K562 (cell line): Measurements from ENCODE around the gene SYNGR1. TPM values are rescaled to one million over a fixed set of nuclear protein-coding genes. Genes with fewer than 3 reads are reported as not detected.

ENCODE experiments used
- GTF2E2 ChIP-seq: fragments of 200-800 bp; sonication (Bioruptor generic); IDR thresholded peaks from 2 replicates; pipeline ENCODE4 v1.6.1; 2016; ENCODE audit warnings: missing genetic modification characterization, missing compliant biosample characterization
- KDM4B ChIP-seq, 2 experiments: fragments of 450-650 bp in 1 of 2; sonication (generic) in 1 of 2; IDR thresholded peaks; 2 replicates each; pipeline ENCODE4 v1.6.1; 2016 to 2017; ENCODE audit warnings: borderline replicate concordance in 2 of 2, antibody characterized with exemption in 1 of 2, low read depth in 1 of 2, mild to moderate bottlenecking in 1 of 2
- MTA3 ChIP-seq: fragments of 450-650 bp; formaldehyde crosslinking; IDR thresholded peaks from 2 replicates; pipeline ENCODE4 v1.6.1; 2017; ENCODE audit warnings: mild to moderate bottlenecking, borderline replicate concordance
- NFIX ChIP-seq: fragments of 250-450 bp; sonication (Bioruptor Pico); IDR thresholded peaks from 2 replicates; pipeline ENCODE4 v1.4.0; 2020; ENCODE audit warnings: low read depth, mild to moderate bottlenecking, moderate library complexity
- NFXL1 ChIP-seq: fragments of 450-650 bp; formaldehyde crosslinking; IDR thresholded peaks from 2 replicates; pipeline ENCODE4 v1.4.0; 2021; ENCODE audit warnings: mild to moderate bottlenecking
- SIRT6 ChIP-seq: IDR thresholded peaks from one replicate; pipeline ENCODE4 v1.6.1; 2012; ENCODE audit warnings: low read depth, mild to moderate bottlenecking, control low read depth, inconsistent platforms, low read length, moderate library complexity
- SMARCC2 ChIP-seq: fragments of 450-650 bp; IDR thresholded peaks from 2 replicates; pipeline ENCODE4 v1.6.1; 2017; ENCODE audit warnings: antibody characterized with exemption, moderate library complexity, mild to moderate bottlenecking, low read depth
- TRIM24 ChIP-seq, 2 experiments: fragments of 450-650 bp; IDR thresholded peaks; 2 replicates each; pipeline ENCODE4 v1.6.1; 2016
- YBX1 ChIP-seq: fragments of 450-650 bp; IDR thresholded peaks from 2 replicates; pipeline ENCODE4 v1.7.1; 2016; ENCODE audit warnings: mild to moderate bottlenecking
- ZNF239 ChIP-seq: fragments of 250-450 bp; sonication (Bioruptor Pico); IDR thresholded peaks from 2 replicates; pipeline ENCODE4 v1.4.0; 2020; ENCODE audit warnings: mild to moderate bottlenecking
- ZNF589 ChIP-seq: fragments of 200-800 bp; sonication (Bioruptor generic); IDR thresholded peaks from 2 replicates; pipeline ENCODE4 v1.6.1; 2016; ENCODE audit warnings: low read depth, missing genetic modification characterization, missing compliant biosample characterization
- polyA plus RNA-seq, 8 experiments: library from polyadenylated mRNA; depleted of rRNA in 4 of 8; stranded (reverse) in 5 of 8; unstranded in 3 of 8; fragments of >200 nt; fragmentation: Nextera tagmentation in 2 of 8; fragmentation: Illumina TruSeq in 1 of 8; extraction: Ambion mirVana in 2 of 8; extraction: Trizol in 1 of 8; gene quantifications; 2 replicates each; pipeline versions ENCODE4 v1.2.1 to v1.2.3, GENCODE V29; 2011 to 2014; ENCODE audit warnings: inconsistent platforms in 1 of 8, missing spikeins in 1 of 8
- total RNA-seq, 7 experiments: library from RNA; depleted of rRNA in 6 of 7; stranded (reverse); fragments of >200 nt in 6 of 7; fragmentation: Illumina TruSeq in 2 of 7; extraction: Trizol in 2 of 7; gene quantifications; 2 replicates each; pipeline versions ENCODE4 v1.2.1 to v1.2.3, GENCODE V29; 2011 to 2021; ENCODE audit warnings: low replicate concordance in 1 of 7
- TF ChIP-seq, protein P1 (sequence below), 3 experiments: IDR thresholded peaks in 2 of 3; conservative IDR thresholded peaks in 1 of 3; 2 replicates each; pipeline ENCODE4 v1.5.1; 2011 to 2012; ENCODE audit warnings: low read length in 3 of 3, mild to moderate bottlenecking in 3 of 3, control low read depth in 2 of 3, improper control_type of control experiment in 1 of 3, inconsistent platforms in 1 of 3, low read depth in 1 of 3, mixed read lengths in 1 of 3, moderate library complexity in 1 of 3; ENCODE audit not compliant: insufficient read depth in 2 of 3
- TF ChIP-seq, protein P2 (sequence below): fragments of 450-650 bp; formaldehyde crosslinking; IDR thresholded peaks from 2 replicates; pipeline ENCODE4 v1.4.0; 2022; ENCODE audit warnings: missing genetic modification characterization
- TF ChIP-seq, protein P3 (sequence below): sonication (generic); formaldehyde crosslinking; IDR thresholded peaks from 2 replicates; pipeline ENCODE4 v1.8.1; 2023; ENCODE audit warnings: mild to moderate bottlenecking, missing genetic modification reagents
- TF ChIP-seq, protein P4 (sequence below): fragments of 250-450 bp; sonication (Bioruptor Pico); IDR thresholded peaks from 2 replicates; pipeline ENCODE4 v1.4.0; 2020; ENCODE audit warnings: mild to moderate bottlenecking, moderate library complexity, borderline replicate concordance
- TF ChIP-seq, protein P5 (sequence below): IDR thresholded peaks from 3 replicates; pipeline ENCODE4 v1.6.1; 2011; ENCODE audit warnings: borderline replicate concordance, mild to moderate bottlenecking; ENCODE audit not compliant: insufficient read length, insufficient read depth
- TF ChIP-seq, protein P6 (sequence below): fragments of 450-650 bp; IDR thresholded peaks from 2 replicates; pipeline ENCODE4 v1.6.1; 2016

The SYNGR1 gene
- total and polyA plus RNA-seq, 9 of the 15 experiments (the other 6 are each of a cell fraction or from before 2014, with no cell fraction given) = 1.8 to 15.9 (median 5.5) TPM

DNA sequence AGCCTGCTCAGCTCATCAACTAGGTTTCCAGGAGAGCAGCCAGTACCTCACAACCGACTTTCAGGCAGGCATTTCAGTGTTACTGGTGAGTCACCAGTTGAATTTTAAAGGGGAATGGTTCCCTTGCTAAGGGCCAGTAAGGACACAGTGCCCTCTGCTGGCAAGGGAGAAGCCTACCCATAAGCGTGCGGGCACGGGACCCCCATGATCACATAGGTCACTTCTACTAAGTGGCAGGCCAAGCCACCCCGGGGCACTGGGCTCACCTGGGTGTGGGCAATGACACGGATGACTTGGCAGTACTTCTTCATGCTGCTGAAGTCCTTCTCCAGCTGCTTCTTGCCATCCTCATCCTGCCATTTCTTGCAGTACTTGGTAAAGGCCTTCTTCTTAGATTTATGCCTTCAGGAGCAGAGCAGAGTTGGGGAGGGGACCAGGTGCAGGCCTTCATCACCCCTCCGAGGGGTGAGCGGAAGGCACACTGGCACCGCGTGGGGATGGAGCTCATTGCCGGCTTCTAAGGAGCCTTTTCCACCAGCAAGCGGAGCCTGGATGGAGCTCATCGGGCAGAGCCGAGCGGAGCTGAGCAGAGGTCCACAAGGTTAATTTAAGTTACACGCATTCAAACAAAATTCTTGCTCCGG lies 33.2 kb upstream of the SYNGR1 start (continued):
- TF ChIP-seq, protein P1, sequence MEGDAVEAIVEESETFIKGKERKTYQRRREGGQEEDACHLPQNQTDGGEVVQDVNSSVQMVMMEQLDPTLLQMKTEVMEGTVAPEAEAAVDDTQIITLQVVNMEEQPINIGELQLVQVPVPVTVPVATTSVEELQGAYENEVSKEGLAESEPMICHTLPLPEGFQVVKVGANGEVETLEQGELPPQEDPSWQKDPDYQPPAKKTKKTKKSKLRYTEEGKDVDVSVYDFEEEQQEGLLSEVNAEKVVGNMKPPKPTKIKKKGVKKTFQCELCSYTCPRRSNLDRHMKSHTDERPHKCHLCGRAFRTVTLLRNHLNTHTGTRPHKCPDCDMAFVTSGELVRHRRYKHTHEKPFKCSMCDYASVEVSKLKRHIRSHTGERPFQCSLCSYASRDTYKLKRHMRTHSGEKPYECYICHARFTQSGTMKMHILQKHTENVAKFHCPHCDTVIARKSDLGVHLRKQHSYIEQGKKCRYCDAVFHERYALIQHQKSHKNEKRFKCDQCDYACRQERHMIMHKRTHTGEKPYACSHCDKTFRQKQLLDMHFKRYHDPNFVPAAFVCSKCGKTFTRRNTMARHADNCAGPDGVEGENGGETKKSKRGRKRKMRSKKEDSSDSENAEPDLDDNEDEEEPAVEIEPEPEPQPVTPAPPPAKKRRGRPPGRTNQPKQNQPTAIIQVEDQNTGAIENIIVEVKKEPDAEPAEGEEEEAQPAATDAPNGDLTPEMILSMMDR (IDR thresholded peaks at IDR 0.05 in 2 of 3, conservative IDR thresholded peaks at IDR 0.05 in 1 of 3; ENCODE audit: insufficient read depth in 2 of 3, low read depth in 1 of 3, low read length in 3 of 3) = peak; percentile 51 to 75 (median 70)
- TF ChIP-seq NFXL1 (CRISPR knock-in tag) (no peak), ZNF589 (CRISPR knock-in tag) (no peak), KDM4B (IDR thresholded peaks at IDR 0.05; ENCODE audit: borderline replicate concordance in 2 of 2, low read depth in 1 of 2) (no peak), SIRT6 (no peak), NFIX (CRISPR knock-in tag) (no peak), ZNF239 (CRISPR knock-in tag) (no peak), MTA3 (peak; percentile 42; the same call in 1 of the 2 replicates), YBX1 (no peak), TRIM24 (IDR thresholded peaks at IDR 0.05) (no peak), GTF2E2 (no peak), SMARCC2 (peak; percentile 52)
- TF ChIP-seq, protein P2, sequence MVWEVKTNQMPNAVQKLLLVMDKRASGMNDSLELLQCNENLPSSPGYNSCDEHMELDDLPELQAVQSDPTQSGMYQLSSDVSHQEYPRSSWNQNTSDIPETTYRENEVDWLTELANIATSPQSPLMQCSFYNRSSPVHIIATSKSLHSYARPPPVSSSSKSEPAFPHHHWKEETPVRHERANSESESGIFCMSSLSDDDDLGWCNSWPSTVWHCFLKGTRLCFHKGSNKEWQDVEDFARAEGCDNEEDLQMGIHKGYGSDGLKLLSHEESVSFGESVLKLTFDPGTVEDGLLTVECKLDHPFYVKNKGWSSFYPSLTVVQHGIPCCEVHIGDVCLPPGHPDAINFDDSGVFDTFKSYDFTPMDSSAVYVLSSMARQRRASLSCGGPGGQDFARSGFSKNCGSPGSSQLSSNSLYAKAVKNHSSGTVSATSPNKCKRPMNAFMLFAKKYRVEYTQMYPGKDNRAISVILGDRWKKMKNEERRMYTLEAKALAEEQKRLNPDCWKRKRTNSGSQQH (CRISPR knock-in tag) = no peak
- TF ChIP-seq, protein P3, sequence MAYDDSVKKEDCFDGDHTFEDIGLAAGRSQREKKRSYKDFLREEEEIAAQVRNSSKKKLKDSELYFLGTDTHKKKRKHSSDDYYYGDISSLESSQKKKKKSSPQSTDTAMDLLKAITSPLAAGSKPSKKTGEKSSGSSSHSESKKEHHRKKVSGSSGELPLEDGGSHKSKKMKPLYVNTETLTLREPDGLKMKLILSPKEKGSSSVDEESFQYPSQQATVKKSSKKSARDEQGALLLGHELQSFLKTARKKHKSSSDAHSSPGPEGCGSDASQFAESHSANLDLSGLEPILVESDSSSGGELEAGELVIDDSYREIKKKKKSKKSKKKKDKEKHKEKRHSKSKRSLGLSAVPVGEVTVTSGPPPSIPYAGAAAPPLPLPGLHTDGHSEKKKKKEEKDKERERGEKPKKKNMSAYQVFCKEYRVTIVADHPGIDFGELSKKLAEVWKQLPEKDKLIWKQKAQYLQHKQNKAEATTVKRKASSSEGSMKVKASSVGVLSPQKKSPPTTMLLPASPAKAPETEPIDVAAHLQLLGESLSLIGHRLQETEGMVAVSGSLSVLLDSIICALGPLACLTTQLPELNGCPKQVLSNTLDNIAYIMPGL (CRISPR knock-in tag) = no peak
- TF ChIP-seq, protein P4, sequence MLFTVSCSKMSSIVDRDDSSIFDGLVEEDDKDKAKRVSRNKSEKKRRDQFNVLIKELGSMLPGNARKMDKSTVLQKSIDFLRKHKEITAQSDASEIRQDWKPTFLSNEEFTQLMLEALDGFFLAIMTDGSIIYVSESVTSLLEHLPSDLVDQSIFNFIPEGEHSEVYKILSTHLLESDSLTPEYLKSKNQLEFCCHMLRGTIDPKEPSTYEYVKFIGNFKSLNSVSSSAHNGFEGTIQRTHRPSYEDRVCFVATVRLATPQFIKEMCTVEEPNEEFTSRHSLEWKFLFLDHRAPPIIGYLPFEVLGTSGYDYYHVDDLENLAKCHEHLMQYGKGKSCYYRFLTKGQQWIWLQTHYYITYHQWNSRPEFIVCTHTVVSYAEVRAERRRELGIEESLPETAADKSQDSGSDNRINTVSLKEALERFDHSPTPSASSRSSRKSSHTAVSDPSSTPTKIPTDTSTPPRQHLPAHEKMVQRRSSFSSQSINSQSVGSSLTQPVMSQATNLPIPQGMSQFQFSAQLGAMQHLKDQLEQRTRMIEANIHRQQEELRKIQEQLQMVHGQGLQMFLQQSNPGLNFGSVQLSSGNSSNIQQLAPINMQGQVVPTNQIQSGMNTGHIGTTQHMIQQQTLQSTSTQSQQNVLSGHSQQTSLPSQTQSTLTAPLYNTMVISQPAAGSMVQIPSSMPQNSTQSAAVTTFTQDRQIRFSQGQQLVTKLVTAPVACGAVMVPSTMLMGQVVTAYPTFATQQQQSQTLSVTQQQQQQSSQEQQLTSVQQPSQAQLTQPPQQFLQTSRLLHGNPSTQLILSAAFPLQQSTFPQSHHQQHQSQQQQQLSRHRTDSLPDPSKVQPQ (CRISPR knock-in tag) = no peak
- TF ChIP-seq, protein P5, sequence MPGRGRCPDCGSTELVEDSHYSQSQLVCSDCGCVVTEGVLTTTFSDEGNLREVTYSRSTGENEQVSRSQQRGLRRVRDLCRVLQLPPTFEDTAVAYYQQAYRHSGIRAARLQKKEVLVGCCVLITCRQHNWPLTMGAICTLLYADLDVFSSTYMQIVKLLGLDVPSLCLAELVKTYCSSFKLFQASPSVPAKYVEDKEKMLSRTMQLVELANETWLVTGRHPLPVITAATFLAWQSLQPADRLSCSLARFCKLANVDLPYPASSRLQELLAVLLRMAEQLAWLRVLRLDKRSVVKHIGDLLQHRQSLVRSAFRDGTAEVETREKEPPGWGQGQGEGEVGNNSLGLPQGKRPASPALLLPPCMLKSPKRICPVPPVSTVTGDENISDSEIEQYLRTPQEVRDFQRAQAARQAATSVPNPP = no peak
- TF ChIP-seq, protein P6, sequence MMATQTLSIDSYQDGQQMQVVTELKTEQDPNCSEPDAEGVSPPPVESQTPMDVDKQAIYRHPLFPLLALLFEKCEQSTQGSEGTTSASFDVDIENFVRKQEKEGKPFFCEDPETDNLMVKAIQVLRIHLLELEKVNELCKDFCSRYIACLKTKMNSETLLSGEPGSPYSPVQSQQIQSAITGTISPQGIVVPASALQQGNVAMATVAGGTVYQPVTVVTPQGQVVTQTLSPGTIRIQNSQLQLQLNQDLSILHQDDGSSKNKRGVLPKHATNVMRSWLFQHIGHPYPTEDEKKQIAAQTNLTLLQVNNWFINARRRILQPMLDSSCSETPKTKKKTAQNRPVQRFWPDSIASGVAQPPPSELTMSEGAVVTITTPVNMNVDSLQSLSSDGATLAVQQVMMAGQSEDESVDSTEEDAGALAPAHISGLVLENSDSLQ = no peak
